ENCODE measurements around the gene CDKAL1. TPM values are rescaled to one million over a fixed set of nuclear protein-coding genes. Genes with fewer than 3 reads are reported as not detected.

CDKAL1 gene
- total and polyA plus RNA-seq, 2 of the 13 experiments (the other 11 are each of a cell fraction or from before 2014, with no cell fraction given): 9.5 to 27.7 TPM

GRCh38 chr6:21111093-21111725, 577.0 kb downstream of the CDKAL1 start (continued):
- TF ChIP-seq PRDM10 (CRISPR knock-in tag; IDR thresholded peaks at IDR 0.05; ENCODE audit: low read depth) (0 out of 2 replicates have a peak, but pooled peaks have one; percentile 26), RARA (CRISPR knock-in tag; IDR thresholded peaks at IDR 0.05) (peak; percentile 96), BCL3 (CRISPR knock-in tag; IDR thresholded peaks at IDR 0.05) (no peak), TEAD3 (CRISPR knock-in tag; optimal IDR thresholded peaks at IDR 0.05; ENCODE audit: borderline replicate concordance) (peak; percentile 55), MIER3 (CRISPR knock-in tag; IDR thresholded peaks at IDR 0.05; ENCODE audit: borderline replicate concordance) (peak; percentile 71; the same call in 1 of the 2 replicates), ARID5B (CRISPR knock-in tag; IDR thresholded peaks at IDR 0.05) (peak; percentile 98), TBX2 (CRISPR knock-in tag; IDR thresholded peaks at IDR 0.05; ENCODE audit: borderline replicate concordance) (0 out of 2 replicates have a peak, but pooled peaks have one; percentile 51), NFE2L2 (IDR thresholded peaks at IDR 0.05; ENCODE audit: low read length) (no peak), THRA (CRISPR knock-in tag; IDR thresholded peaks at IDR 0.05; ENCODE audit: borderline replicate concordance) (peak; percentile 72; the same call in 1 of the 2 replicates), ZNF563 (CRISPR knock-in tag; IDR thresholded peaks at IDR 0.05) (no peak), MAFF (IDR thresholded peaks at IDR 0.05; ENCODE audit: low read depth, low read length) (peak; percentile 98), STAG1 (CRISPR knock-in tag; IDR thresholded peaks at IDR 0.05) (peak; percentile 24; the same call in 1 of the 2 replicates), TGIF2 (CRISPR knock-in tag; IDR thresholded peaks at IDR 0.05) (0 out of 2 replicates have a peak, but pooled peaks have one; percentile 33), CEBPZ (IDR thresholded peaks at IDR 0.05; ENCODE audit: low read length) (no peak), LCORL (IDR thresholded peaks at IDR 0.05) (no peak), LCORL (CRISPR knock-in tag; IDR thresholded peaks at IDR 0.05) (peak; percentile 79)
